A673 (cell line): ENCODE results near the gene SLC31A2.

Experiments
- EZH2 ChIP-seq: fragments of 200-600 bp; sonication (generic); IDR thresholded peaks from 2 replicates; pipeline ENCODE4 v1.6.1; 2017; ENCODE audit warnings: borderline replicate concordance, low read depth, mild to moderate bottlenecking, mixed read lengths, antibody characterized with exemption, low read length; ENCODE audit not compliant: poor library complexity, severe bottlenecking
- TF ChIP-seq, protein P1 (sequence below): fragments of 300-800, 200-600 bp; sonication (generic); conservative IDR thresholded peaks from 2 replicates; pipeline ENCODE4 v1.5.1; 2017; ENCODE audit warnings: low read depth, mild to moderate bottlenecking, antibody characterized with exemption, low read length, moderate library complexity, mixed read lengths

DNA sequence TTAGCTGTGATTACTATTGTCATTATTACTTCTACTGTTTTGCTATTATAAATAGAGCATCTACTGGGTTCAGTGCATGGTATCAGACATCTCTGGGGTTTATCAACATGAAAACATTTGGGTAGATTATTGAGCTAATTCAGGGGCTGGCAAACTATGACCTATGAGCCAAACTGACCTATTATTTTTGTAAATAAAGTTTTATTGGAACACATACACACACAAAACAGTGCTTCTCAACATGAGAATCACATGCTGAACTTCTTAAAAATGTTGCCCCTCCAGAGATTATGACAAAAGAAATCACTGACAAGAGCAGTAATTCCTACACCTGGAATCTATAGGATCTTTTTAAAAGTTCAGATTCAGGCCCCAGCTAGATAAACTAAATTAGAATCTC, 30.4 kb downstream of the SLC31A2 start:
- TF ChIP-seq, protein P1, sequence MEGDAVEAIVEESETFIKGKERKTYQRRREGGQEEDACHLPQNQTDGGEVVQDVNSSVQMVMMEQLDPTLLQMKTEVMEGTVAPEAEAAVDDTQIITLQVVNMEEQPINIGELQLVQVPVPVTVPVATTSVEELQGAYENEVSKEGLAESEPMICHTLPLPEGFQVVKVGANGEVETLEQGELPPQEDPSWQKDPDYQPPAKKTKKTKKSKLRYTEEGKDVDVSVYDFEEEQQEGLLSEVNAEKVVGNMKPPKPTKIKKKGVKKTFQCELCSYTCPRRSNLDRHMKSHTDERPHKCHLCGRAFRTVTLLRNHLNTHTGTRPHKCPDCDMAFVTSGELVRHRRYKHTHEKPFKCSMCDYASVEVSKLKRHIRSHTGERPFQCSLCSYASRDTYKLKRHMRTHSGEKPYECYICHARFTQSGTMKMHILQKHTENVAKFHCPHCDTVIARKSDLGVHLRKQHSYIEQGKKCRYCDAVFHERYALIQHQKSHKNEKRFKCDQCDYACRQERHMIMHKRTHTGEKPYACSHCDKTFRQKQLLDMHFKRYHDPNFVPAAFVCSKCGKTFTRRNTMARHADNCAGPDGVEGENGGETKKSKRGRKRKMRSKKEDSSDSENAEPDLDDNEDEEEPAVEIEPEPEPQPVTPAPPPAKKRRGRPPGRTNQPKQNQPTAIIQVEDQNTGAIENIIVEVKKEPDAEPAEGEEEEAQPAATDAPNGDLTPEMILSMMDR, result no peak
- no peak for TF ChIP-seq EZH2
